ENCODE measurements around the gene CD33. TPM values are rescaled to one million over a fixed set of nuclear protein-coding genes. Genes with fewer than 3 reads are reported as not detected.
"Not testable (repeated sequence)": the region's sequence is repeated elsewhere in the genome, so short reads cannot be mapped to it uniquely, and the experiment has no call there.

Gene CD33
- total RNA-seq, 1 donor from 2014 or later: 1.3 TPM

DNA sequence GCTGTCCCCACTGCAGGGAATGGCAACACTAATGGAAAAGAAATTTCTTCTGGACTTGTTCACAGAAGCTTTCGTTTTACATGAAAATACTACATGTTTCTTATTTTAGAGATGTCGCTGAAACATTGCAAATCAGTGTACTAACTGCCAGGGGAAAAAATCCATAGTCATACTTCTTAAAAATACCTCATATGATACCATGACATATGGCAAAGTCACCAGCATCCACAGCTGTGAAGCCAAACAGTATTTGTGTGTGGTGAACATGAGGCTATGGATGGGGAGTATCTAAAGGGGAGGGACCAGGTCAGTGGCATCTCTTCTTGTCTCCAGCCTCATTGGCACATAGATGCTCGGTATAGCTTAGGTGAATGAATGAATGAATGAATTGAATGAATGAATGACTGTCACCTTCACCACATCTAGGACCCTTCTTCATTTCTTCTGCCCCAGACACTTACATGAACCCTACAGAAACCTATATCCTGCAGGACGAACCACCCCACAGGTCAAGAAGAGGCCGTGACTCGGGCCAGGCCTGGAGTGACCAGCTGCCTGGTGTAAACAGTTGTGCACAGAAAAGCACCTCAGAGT lies 14.6 kb upstream of the CD33 start:
- Histone ChIP-seq H3K27ac (no peak overlapping the region), H3K4me3 (no peak overlapping the region), H3K4me1 (no peaks in the 10 kb centered on the region), H3K27me3 (no peaks in the 10 kb centered on the region), H3K36me3 (no peaks in the 10 kb centered on the region), H3K9me3 (no peaks in the 10 kb centered on the region)
- intact Hi-C loops (cut with DNase I): no loop called here
- DNase-seq (ENCODE audit: low spot score in 2 of 2): no peak
- TF ChIP-seq, protein P1, sequence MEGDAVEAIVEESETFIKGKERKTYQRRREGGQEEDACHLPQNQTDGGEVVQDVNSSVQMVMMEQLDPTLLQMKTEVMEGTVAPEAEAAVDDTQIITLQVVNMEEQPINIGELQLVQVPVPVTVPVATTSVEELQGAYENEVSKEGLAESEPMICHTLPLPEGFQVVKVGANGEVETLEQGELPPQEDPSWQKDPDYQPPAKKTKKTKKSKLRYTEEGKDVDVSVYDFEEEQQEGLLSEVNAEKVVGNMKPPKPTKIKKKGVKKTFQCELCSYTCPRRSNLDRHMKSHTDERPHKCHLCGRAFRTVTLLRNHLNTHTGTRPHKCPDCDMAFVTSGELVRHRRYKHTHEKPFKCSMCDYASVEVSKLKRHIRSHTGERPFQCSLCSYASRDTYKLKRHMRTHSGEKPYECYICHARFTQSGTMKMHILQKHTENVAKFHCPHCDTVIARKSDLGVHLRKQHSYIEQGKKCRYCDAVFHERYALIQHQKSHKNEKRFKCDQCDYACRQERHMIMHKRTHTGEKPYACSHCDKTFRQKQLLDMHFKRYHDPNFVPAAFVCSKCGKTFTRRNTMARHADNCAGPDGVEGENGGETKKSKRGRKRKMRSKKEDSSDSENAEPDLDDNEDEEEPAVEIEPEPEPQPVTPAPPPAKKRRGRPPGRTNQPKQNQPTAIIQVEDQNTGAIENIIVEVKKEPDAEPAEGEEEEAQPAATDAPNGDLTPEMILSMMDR (IDR thresholded peaks at IDR 0.05): no peak

DNA sequence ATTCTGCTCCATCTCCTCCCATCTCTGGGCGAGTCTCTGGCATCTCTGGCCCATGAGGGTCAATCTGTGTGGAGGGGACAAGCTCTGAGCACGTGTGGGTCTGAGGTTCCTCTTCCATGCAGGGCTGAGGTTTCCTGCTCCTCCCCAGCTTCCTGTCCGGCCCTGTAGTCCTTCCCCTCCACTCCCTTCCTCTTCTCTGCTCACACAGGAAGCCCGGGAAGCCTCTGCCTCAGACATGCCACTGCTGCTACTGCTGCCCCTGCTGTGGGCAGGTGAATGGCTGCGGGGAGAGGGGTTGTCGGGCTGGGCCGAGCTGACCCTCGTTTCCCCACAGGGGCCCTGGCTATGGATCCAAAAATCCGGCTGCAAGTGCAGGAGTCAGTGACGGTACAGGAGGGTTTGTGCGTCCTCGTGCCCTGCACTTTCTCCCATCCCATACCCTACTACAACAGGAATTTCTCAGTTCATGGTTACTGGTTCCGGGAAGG lies 14.0 kb upstream of the CD33 start:
- H3K9me3 ChIP-seq; H3K27ac ChIP-seq; H3K4me3 ChIP-seq; H3K4me1 ChIP-seq; H3K27me3 ChIP-seq; intact Hi-C loops (cut with DNase I); DNase-seq (ENCODE audit: low spot score in 2 of 2); H3K36me3 ChIP-seq: not testable (repeated sequence)

DNA sequence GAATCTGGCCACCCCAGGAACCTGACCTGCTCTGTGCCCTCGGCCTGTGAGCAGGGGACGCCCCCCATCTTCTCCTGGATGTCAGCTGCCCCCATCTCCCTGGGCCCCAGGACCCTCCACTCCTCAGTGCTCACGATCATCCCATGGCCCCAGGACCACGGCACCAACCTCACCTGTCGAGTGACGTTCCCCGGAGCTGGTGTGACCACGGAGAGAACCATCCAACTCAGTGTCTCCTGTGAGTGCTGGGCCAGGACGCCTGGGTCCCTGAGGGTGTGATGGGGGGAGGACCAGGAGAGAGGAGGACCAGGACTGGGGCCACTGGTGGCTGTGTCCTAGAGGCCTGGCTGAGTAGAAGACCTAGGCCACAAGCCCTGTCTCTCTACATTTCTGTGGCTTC lies 13.0 kb upstream of the CD33 start:
- intact Hi-C loops (cut with DNase I): no loop called here
- H3K27me3 ChIP-seq: no peaks in the 10 kb centered on the region
- H3K27ac ChIP-seq: no peak overlapping the region
- no peaks in the 10 kb centered on the region for H3K36me3 ChIP-seq
- no peaks in the 10 kb centered on the region for H3K4me1 ChIP-seq
- H3K9me3 ChIP-seq: no peaks in the 10 kb centered on the region
- no peak for DNase-seq (ENCODE audit: low spot score in 2 of 2)
- no peak overlapping the region for H3K4me3 ChIP-seq
- TF ChIP-seq, protein P1 (IDR thresholded peaks at IDR 0.05): no peak

DNA sequence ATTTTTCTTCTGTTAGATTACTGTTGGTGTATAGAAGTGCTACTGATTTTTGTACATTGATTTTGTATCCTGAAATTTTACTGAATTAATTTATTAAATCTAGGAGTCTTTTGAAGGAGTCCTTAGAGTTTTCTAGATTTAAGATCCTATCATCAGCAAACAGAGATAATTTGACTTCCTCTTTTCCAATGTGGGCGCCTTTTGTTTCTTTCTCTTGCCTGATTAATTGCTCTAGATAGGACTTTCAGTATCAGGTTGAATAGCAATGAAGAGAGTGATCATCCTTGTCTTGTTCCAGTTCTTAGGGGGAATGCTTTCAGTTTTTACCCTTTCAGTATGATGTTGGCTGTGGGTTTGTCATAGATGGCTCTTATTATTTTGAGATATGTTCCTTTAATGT lies 5.6 kb upstream of the CD33 start:
- Histone ChIP-seq H3K27ac (no peak overlapping the region), H3K27me3 (no peaks in the 10 kb centered on the region), H3K4me3 (no peak overlapping the region), H3K4me1 (no peaks in the 10 kb centered on the region), H3K36me3 (no peaks in the 10 kb centered on the region), H3K9me3 (no peaks in the 10 kb centered on the region)
- no peak for DNase-seq (ENCODE audit: low spot score in 2 of 2)
- intact Hi-C loops (cut with DNase I): no loop called here
- TF ChIP-seq, protein P1 (IDR thresholded peaks at IDR 0.05): no peak

DNA sequence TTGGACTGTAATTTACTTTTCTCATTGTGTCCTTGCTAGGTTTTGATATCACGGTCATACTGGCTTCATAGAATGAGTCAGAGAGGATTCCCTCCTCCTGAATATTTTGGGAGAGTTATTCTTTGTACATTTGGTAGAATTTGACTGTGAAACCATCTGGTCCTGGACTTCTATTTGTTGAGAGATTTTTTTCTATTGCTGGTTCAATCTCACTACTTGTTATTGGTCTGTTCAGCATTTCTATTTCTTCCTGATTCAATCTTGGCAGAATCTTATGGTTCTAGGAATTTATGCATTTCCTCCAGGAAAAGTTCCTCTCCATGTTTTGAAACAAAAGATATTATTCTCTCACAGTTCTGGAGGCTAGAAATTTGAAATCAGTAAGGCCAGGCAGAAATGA lies 4.9 kb upstream of the CD33 start:
- no peak for DNase-seq (ENCODE audit: low spot score in 2 of 2)
- intact Hi-C loops (cut with DNase I): no loop called here
- H3K4me3 ChIP-seq: no peak overlapping the region
- no peaks in the 10 kb centered on the region for H3K9me3 ChIP-seq
- H3K27ac ChIP-seq: no peak overlapping the region
- TF ChIP-seq, protein P1 (IDR thresholded peaks at IDR 0.05): no peak
- no peaks in the 10 kb centered on the region for H3K36me3 ChIP-seq
- no peaks in the 10 kb centered on the region for H3K4me1 ChIP-seq
- no peaks in the 10 kb centered on the region for H3K27me3 ChIP-seq

DNA sequence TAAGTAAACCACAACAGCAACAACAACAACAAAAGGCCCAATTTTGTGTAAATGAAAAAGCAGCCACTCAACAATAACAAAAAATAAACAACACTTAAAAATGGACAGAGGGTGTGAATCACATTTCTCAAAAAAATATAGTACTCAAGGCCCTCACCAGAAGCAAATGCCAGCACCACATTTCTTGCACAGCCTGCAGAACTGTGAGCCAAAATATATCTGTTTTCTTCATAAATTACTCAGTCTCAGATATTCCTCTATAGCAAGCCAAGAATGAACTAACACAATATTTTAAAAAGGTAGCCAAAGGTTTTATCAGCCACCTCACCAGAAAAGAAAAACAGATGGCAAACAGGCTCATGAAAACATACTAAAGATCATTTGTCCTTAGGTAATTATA lies 3.9 kb upstream of the CD33 start:
- intact Hi-C loops (cut with DNase I): no loop called here
- no peaks in the 10 kb centered on the region for H3K4me1 ChIP-seq
- TF ChIP-seq, protein P1 (IDR thresholded peaks at IDR 0.05): no peak

More for the DNA sequence above, 3.9 kb upstream of the CD33 start:
- H3K4me3 ChIP-seq: no peak overlapping the region
- H3K27me3 ChIP-seq: no peaks in the 10 kb centered on the region
- no peaks in the 10 kb centered on the region for H3K9me3 ChIP-seq
- H3K36me3 ChIP-seq: no peaks in the 10 kb centered on the region
- no peak for DNase-seq (ENCODE audit: low spot score in 2 of 2)
- no peak overlapping the region for H3K27ac ChIP-seq
